Uterus (tissue), 4 donors: ENCODE data around the gene TRAPPC3L. TPM values are rescaled to one million over a fixed set of nuclear protein-coding genes. Genes with fewer than 3 reads are reported as not detected.

Experiments
- DNase-seq, 2 donors: peaks; one replicate each; pipeline ENCODE4 v3.0.0-alpha.2; 2019 to 2020
- H3K27ac ChIP-seq, 2 donors: fragments of 200-600 bp; sonication (generic); 1 replicate in 1 of 2; 2 replicates in 1 of 2; pipeline ENCODE4 v1.5.1; 2016 to 2018
- H3K27me3 ChIP-seq, 2 donors: fragments of 200-600 bp; sonication (generic); one replicate each; pipeline ENCODE4 v1.5.1; 2018 to 2019; ENCODE audit warnings: control low read depth in 1 of 2
- H3K36me3 ChIP-seq, 2 donors: fragments of 200-600 bp; sonication (generic); one replicate each; pipeline ENCODE4 v1.5.1; 2019; ENCODE audit warnings: control low read depth in 1 of 2
- H3K4me1 ChIP-seq, 2 donors: fragments of 200-600 bp; sonication (generic); one replicate each; pipeline ENCODE4 v1.5.1; 2018 to 2019; ENCODE audit warnings: control low read depth in 1 of 2
- H3K4me3 ChIP-seq, 2 donors: fragments of 200-600 bp; sonication (generic); 1 replicate in 1 of 2; 2 replicates in 1 of 2; pipeline ENCODE4 v1.5.1; 2018 to 2019; ENCODE audit warnings: mild to moderate bottlenecking in 1 of 2
- H3K9me3 ChIP-seq, 2 donors: fragments of 200-600 bp; sonication (generic); one replicate each; pipeline ENCODE4 v1.5.1; 2019; ENCODE audit warnings: control low read depth in 1 of 2
- CTCF ChIP-seq, 4 experiments: fragments of 200-600 bp in 2 of 4; fragments of 450-650 bp in 2 of 4; sonication (generic) in 2 of 4; IDR thresholded peaks; one replicate each; pipeline ENCODE4 v1.5.1; 2016 to 2019; ENCODE audit warnings: antibody characterized with exemption in 4 of 4, mild to moderate bottlenecking in 2 of 4, moderate library complexity in 1 of 4
- POLR2A ChIP-seq, 2 donors: fragments of 450-650 bp; IDR thresholded peaks; one replicate each; pipeline ENCODE4 v1.6.1; 2016; ENCODE audit warnings: antibody characterized with exemption in 2 of 2, mild to moderate bottlenecking in 1 of 2, moderate library complexity in 1 of 2
- intact Hi-C: fragments of 100-400 bp; cut with DNase I; formaldehyde crosslinking; loops from one replicate; pipeline ENCODE4 v1.15.1; 2023; ENCODE audit warnings: low total_unique reads
- total RNA-seq, 4 donors: library from RNA; depleted of rRNA in 3 of 4; stranded (reverse); fragments of >200 nt in 3 of 4; gene quantifications; one replicate each; pipeline versions ENCODE4 v1.1.0 to v1.2.4, GENCODE V29; 2014 to 2023
- donor health status: DM: yes; HTN: yes; CAD: no.

TRAPPC3L gene
- total RNA-seq = under 1 TPM in 1 of 4 donors, not detected in 3; 0.07 TPM

DNA sequence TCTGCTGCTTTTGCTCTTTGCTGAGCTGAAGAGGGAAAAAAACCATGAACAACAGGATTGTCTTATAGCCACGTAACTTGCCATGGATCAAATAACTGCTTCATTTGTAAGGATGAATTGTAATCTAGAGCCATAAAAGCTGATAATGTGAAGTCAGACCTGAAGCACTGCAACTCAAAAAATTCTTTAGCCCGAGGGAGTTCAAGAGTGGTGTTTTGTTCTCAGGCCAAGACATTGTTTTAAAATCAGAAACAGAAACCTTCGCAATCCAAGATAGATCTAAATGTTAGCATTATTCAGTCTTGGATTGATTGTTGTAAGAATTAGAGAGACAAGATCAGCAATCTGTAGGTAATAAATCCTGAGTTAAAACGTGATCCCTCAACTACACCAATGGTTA lies at the start of gene TRAPPC3L:
Gene TRAPPC3L (minus strand): TSS at position 34 of the 400 bp plus-strand sequence. CDS start 170 bp downstream, outside the sequence.
- TF ChIP-seq CTCF (IDR thresholded peaks at IDR 0.05) (no peak), POLR2A (IDR thresholded peaks at IDR 0.05) (no peak)
- Histone ChIP-seq H3K4me1 (no peaks in the 10 kb centered on the region), H3K4me3 (no peak within 1 kb of the TSS), H3K36me3 (no peaks in the 10 kb centered on the region), H3K27me3 (no peaks in the 10 kb centered on the region), H3K27ac (no peak within 1 kb of the TSS), H3K9me3 (no peaks in the 10 kb centered on the region)
- intact Hi-C loops = no loop called here
- DNase-seq = no peak

- no peaks in the 10 kb centered on the region for H3K4me1 ChIP-seq
- no peak overlapping the region for H3K4me3 ChIP-seq
- no peaks in the 10 kb centered on the region for H3K36me3 ChIP-seq
- H3K27ac ChIP-seq = no peak overlapping the region
- no peaks in the 10 kb centered on the region for H3K9me3 ChIP-seq
- intact Hi-C loops = no loop called here
- DNase-seq = no peak
- H3K27me3 ChIP-seq = no peaks in the 10 kb centered on the region
- TF ChIP-seq POLR2A (IDR thresholded peaks at IDR 0.05) (no peak), CTCF (IDR thresholded peaks at IDR 0.05) (no peak)
Observed at GRCh38 chr6:116595247-116595646, 49.8 kb upstream of the TRAPPC3L start.

DNA sequence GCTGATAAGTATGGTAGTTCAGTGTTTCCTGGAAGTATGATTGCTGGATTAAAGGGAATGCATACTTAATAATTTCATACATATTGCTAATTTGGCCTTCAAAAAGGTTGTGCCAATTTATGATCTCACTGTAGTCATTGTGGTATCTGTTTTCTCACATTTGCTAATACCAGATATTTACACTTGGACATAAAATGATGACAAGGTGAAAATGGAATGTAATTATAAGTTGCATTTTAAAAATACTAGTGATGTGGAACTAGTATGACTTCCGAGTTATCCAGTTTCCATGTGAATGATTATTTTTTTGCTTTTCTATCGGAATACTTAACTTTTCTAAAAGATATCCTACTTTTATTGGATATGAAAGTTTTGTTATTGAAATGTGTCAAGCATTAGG lies 41.3 kb upstream of the TRAPPC3L start:
- Histone ChIP-seq H3K4me1 (no peaks in the 10 kb centered on the region), H3K27me3 (no peaks in the 10 kb centered on the region), H3K4me3 (no peak overlapping the region), H3K36me3 (no peaks in the 10 kb centered on the region), H3K27ac (no peak overlapping the region), H3K9me3 (no peaks in the 10 kb centered on the region)
- intact Hi-C loops = no loop called here
- no peak for TF ChIP-seq POLR2A (IDR thresholded peaks at IDR 0.05)
- TF ChIP-seq CTCF (IDR thresholded peaks at IDR 0.05) = no peak
- no peak for DNase-seq

DNA sequence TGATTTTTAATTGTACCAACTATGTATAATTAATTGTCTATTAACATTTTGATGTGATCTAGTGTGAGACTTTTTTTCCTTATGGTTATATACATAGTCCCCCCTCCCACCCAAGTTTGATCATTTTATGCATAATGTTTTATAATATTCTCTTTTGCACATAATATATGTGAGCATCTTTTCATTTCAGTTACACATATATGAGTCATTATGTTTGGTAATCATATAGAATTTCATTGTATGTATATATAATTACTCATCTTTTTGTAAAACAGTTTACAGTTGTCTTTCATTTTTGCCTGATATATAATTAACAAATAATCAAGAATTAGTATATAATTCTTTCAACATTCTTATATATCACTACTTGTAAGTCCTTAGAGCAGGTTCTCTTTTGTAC lies 40.8 kb upstream of the TRAPPC3L start:
- no peaks in the 10 kb centered on the region for H3K9me3 ChIP-seq
- no peaks in the 10 kb centered on the region for H3K27me3 ChIP-seq
- no peak overlapping the region for H3K4me3 ChIP-seq
- no peak overlapping the region for H3K27ac ChIP-seq
- no peaks in the 10 kb centered on the region for H3K4me1 ChIP-seq
- intact Hi-C loops = no loop called here
- no peak for DNase-seq
- TF ChIP-seq CTCF (IDR thresholded peaks at IDR 0.05) (no peak), POLR2A (IDR thresholded peaks at IDR 0.05) (no peak)
- H3K36me3 ChIP-seq = no peaks in the 10 kb centered on the region

DNA sequence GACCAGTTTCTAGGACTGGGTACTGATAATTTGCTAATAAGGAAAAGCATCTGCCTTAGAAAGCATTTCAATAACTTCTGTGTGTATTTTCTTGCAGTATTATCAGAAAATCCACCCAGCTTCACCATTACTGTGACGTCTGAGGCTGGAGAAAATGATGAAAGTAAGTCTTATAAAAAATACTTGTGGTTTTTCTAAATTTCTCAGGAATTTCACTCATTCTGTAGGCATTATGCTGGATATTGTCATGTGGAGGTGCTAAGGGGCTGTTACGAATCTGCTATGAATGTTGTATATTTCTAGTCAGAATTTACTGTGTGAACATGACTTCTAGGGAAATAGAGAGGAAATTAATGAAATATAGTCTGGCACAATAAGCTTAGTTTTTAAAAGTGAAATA lies 34.7 kb upstream of the TRAPPC3L start:
- Histone ChIP-seq H3K27me3 (no peaks in the 10 kb centered on the region), H3K4me1 (no peaks in the 10 kb centered on the region), H3K4me3 (no peak overlapping the region), H3K36me3 (no peaks in the 10 kb centered on the region), H3K9me3 (no peaks in the 10 kb centered on the region), H3K27ac (no peak overlapping the region)
- no peak for TF ChIP-seq CTCF (IDR thresholded peaks at IDR 0.05)
- TF ChIP-seq POLR2A (IDR thresholded peaks at IDR 0.05) = no peak
- intact Hi-C loops = no loop called here
- no peak for DNase-seq
